NCI-H1092 (cell line): ENCODE measurements around the gene CD2AP.
"Not testable (repeated sequence)": the region's sequence is repeated elsewhere in the genome, so short reads cannot be mapped to it uniquely, and the experiment has no call there.

ENCODE experiments used
- DNase-seq: peaks from one replicate; lab custom pipeline; 2025; lab: John Stamatoyannopoulos, UW

The CD2AP gene

DNA sequence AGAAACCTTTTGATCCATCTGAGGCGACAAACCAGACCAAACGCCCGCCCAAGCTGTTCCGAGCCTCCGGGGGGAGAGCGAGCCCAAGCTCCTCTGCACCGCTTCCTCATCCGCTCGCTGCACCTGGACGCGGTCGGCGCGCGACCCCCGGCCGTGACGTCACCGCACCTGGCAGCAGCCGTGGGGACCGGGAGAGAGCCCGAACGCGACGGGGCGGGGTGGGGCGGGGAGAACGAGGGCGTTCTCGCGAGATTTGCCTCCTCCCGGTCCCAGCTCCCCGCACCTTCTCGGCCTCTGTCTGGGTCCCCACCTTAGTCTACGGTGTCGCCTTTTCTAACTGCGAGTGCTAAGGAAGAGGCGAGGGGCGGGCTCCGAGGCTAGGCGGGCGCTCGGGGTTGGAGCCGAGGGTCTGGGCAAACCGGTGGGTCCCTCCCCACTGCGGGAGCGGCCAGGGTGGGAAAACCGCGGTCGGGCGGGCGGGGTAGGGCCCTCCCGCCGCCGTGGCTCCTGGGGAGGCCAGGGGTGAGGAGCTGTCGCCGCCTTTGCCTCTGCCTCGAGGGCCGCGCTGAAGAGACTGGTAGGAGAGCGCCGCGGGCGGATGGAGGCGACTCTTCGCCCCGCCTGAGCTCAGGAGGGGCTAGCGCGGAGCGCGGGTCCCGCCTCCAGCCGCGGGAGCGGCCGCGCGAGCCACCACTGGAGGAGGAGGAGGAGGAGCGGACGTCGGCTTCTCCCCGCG lies at the start of gene CD2AP:
TSS of gene CD2AP (plus strand) at position 293 of the 736 bp plus-strand sequence. CDS start 456 bp downstream, outside the sequence.
- DNase-seq: peak; percentile 90

- DNase-seq: no peak
These were observed 49.3 kb upstream of the CD2AP start for GRCh38 chr6:47428288-47428687.

DNA sequence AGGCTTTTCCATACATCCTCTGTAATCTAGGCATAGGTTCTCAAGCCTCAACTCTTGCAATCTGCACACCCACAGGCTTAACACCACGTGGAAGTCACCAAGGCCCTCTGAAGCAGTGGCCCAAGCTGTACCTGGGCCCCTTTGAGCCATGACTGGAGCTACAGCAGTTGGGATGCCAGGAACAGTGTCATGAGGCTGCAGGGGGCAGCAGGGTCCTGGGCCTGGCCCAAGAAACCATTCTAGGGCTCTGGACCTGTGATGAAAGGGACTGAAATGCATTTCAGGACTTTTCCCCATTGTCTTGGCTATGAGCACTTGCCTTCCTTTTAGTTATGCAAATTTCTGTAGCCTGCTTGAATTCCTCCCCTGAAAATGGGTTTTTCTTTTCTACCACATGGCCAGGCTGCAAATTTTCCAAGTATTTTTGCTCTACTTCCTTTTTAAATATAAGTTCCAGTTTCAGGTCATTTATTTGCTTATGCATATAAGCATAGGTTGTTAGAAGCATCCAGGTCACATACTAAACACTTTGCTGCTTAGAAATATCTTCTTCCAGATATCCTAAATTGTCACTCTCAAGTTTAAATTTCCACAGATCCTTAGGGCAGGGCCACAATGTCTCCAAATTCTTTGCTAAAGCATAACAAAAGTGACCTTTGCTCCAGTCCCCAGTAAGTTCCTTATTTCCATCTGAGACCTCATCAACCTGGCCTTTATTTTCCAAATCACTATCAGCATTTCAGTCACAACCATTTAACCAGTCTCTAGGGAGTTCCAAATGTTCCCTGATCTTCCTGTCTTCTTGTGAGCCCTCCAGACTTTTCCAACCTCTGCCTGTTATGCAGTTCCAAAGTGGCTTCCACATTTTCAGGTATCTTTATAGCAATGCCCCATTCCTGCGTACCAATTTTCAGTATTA lies 48.6 kb upstream of the CD2AP start:
- DNase-seq: no peak

GRCh38 chr6:47434372-47435253 lies 43.0 kb upstream of the CD2AP start:
- DNase-seq: no peak

DNA sequence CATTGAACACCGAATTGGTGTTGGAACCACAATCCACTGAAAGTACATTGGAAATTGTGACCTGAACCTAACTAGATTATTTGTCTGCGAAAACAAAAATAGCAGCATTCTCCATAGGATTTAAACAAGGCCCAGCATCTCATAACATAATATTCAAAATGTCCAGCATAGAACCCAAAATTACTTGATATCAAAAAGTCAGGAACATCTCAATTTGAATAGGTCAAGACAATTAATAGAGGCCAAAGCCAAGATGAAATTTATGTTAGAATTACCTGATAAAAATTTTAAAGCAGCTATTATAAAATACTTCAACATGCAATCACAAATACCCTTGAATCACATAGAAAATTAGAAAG lies 42.4 kb upstream of the CD2AP start:
- DNase-seq: no peak

- no peak for DNase-seq
These were observed 40.0 kb upstream of the CD2AP start for GRCh38 chr6:47437592-47437991.

DNA sequence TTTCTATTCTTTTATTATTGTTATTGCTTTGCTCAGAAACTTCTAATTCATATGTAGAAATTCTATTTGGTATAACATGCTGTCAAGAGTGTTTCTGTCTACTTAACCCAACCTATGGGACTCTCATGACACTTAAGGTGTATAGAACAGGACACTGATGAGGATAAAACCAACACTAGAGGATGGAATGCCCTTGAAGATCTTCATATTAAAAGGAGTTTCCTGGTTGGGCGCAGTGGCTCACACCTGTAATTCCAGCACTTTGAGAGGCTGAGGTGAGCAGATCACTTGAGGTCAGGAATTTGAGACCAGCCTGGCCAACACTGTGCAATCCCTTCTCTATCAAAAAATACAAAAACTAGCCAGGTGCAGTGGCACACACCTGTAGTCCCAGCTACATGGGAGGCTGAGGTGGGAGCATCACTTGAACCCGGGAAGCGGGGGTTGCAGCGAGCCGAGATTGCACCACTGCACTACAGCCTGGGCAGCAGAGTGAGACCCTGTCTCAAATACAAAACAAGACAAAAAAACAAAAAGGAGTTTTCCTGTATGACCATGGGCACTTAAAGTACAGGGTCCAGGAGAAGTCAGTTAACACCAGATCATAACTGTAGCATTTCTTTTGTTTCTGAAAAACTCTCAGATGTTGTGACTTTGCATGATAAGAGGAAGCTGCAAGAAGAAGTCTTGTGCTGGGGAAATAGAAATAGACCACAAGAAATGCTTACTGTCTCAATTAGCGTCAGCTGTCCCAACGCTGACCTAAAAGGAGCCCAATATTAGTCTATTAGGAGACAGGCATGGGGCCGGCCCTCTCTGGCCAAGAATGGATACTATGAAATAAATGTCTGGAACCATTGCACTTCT lies 38.9 kb upstream of the CD2AP start:
- DNase-seq: no peak

DNA sequence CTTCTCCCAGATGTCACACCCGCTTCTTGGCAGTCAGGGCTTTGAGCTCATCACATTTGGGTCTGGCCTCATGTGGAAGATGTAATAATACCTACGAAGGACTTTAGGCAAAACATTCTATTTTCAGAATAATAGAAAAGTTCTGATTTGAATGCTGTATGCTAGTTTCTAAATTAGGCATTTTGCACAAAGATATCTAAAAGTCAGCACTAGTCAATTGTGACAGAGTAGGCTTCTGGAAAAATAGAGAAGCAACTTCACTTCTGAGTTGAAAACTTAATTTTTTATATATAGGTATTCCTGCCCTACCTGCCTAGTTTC lies 38.3 kb upstream of the CD2AP start:
- no peak for DNase-seq

DNA sequence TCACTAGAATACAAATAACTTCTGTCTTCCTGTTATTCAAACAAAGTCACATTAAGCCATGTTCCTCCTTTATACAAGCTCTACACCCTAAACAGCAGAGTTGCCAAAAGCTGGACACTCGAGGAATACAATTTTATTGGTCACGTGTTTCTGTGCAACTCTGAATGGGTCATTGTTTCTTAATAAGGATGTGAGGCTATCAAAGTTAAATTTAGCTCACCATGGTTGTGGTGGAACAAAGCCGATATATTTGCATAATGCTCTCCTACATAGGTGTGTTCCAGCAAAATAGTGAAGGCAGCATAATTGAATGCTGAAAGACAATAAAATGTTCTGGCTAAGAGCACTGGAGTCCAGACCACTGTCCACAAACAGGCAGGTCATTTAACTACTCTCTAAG lies 36.9 kb upstream of the CD2AP start:
- DNase-seq: no peak

GRCh38 chr6:47444964-47445363 lies 32.6 kb upstream of the CD2AP start:
- not testable (repeated sequence) for DNase-seq

DNA sequence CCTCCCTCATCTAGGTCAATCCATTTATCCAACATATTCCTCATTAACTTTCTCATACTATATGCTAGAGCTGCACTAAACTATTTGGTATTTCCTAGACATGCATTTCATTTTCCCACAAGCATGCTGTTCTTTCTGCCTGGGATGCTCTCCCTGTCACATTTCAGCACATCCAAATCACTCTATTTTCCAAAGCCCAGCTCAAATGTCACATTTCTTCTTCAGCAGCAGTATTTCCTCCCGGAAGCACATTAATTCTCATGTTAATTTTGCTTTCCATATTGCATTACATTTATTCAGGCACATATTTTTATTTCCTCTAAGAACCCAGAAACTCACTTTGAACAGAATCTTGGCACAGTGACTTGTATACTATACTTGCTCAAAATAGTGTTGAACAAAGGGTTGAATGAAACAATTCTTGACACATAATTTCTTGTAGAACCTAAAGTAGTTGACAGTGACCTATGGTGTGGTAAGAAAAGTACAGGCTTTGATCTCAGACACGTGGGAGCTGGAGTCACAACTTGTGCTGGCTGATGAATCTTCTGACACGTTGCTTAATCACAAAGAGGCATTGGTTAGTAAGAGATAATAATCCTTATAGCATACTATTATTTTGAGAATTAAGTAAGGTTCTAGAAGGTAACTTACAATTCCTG lies 30.8 kb upstream of the CD2AP start:
- DNase-seq: no peak

DNA sequence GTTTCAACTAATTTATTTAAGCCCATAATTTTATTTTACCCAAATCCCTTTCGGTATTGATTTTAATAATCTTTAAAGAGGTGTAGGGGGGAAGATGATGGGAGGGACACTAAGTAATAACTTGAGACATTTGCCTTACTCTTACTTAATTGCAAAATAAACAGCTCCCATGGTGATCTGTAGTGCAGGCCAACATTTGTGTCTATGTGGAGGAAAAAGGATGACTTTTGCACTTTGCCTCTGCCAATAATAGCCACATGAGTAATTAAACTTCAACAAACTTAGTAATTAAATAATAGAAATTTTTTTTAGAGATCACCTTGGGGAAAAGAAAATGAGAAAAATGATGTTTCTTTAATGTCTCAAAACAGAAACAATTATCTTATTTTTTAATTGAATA lies 29.9 kb upstream of the CD2AP start:
- DNase-seq: no peak

GRCh38 chr6:47451162-47451561 lies 26.4 kb upstream of the CD2AP start:
- DNase-seq: no peak

- no peak for DNase-seq
These were observed 24.7 kb upstream of the CD2AP start for GRCh38 chr6:47452899-47453298.

DNA sequence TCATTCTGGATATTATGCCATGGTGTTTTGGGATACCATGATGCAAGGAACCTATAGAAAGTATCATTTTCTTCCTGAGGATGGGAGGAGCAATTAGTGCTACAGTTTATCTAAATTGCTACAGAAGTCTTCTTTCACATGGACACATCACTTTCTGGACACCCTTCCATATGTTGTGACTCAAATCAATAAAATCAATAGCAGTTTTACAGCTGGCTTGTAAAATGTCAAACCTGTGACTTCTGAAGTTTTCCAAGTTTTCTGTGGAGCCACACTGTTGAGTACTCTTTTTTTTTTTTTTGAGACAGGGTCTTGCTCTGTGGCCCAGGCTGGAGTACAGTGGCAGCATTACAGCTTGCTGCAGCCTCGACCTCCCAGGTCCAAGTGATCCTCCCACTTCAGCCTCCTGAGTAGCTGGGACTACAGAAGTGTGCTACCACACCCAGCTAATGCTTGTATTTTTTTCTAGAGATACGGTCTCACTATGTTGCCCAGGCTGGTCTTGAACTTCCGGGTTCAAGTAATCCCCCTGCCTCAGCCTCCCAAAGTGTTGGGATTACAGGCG lies 24.1 kb upstream of the CD2AP start:
- DNase-seq: no peak

GRCh38 chr6:47454713-47455396 lies 22.7 kb upstream of the CD2AP start:
- no peak for DNase-seq

DNA sequence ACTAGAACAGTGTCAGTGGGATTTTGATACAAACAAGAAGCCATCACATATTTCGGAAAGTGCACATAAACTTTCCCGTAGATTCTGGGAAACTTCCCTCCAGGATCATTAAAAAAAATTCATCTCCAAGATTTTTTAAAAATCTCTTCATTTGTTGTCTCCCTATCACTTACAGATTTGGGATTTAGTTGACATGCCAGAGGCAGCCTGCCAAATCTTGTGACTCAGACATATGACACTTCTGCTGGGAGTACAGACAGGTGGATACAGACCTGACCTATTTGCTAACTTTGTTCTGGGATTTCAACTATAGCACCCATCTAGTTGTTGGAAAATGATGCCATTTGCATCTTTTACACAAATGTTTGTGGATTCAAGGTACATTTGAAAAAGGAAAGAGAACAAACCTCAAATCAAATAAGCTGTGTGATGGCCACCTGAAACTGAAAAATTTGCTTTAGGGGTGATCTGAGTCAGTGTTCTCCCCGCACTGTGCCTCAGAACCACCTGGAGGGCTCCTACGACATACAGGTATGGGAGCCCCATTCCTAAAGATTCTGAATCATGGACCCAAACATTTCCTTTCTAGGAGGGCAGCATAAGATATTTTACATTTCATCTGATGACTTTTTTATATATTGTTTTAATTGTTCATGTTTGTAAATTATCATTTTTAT lies 21.9 kb upstream of the CD2AP start:
- no peak for DNase-seq

DNA sequence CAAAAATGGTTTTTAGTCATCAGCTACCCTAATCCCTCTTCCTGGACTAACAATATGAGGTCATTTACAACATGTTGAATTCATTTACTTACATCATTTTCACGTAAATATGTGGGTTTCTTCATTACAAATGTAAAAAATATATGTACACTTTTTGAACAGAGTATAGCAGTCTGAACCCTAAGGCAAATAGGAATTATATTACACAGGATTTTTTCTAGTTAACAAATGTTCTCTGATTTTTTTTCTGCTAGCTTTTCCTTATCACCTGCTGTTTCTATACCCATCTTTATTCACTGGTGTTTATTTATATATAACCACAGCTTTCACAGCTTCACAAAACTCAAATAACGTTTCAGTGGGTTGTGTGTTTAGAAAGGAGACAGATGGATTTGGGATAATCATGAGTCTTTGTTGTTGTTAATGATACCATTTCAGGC lies 21.0 kb upstream of the CD2AP start:
- no peak for DNase-seq

DNA sequence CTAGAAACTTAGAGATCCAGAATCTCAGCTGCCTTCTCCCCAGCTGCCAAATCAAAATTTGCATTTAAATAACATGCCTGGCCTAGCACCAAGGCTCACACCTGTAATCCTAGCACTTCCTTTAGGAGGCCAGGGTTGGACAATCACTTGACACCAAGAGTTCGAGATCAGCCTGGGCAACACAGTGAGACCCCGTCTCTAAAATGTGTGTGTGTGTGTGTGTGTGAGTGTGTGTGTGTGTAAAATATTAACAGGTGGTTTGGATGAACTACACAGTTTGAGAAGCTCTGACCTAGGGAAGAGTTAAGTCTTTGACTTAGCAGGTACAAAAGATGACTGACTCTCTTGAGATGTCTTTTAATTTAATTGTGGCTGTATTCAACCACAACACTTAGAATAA lies 20.2 kb upstream of the CD2AP start:
- no peak for DNase-seq
